Calu3 (cell line): ENCODE results near the gene KDM4B. TPM values are rescaled to one million over a fixed set of nuclear protein-coding genes. Genes with fewer than 3 reads are reported as not detected.

Source experiments
- BruUV-seq: library from RNA; stranded (reverse); fragments of 400-500 nt; replicated peaks from 2 replicates; lab custom pipeline; 2021; lab: Mats Ljungman, UMichigan
- CTCF ChIA-PET: fragments of 300-600 bp; sonication (Branson Sonifier 250); formaldehyde crosslinking; loops from one replicate; lab custom pipeline; 2022; ENCODE audit warnings: antibody characterized with exemption; lab: Charles Lee
- DNase-seq: peaks from one replicate; pipeline ENCODE4 v3.0.0; 2022
- H3K27ac Mint-ChIP-seq: one replicate; pipeline ENCODE4 v1.8.0; 2022; ENCODE audit warnings: mixed read lengths; ENCODE audit not compliant: unreplicated experiment
- H3K27me3 Mint-ChIP-seq: one replicate; pipeline ENCODE4 v1.8.0; 2022; ENCODE audit warnings: mixed read lengths; ENCODE audit not compliant: unreplicated experiment
- H3K36me3 Mint-ChIP-seq: one replicate; pipeline ENCODE4 v1.8.0; 2022; ENCODE audit warnings: mild to moderate bottlenecking, moderate library complexity, mixed read lengths; ENCODE audit not compliant: insufficient read depth, unreplicated experiment
- H3K4me1 Mint-ChIP-seq: one replicate; pipeline ENCODE4 v1.8.0; 2022; ENCODE audit warnings: mild to moderate bottlenecking, low read depth, mixed read lengths; ENCODE audit not compliant: unreplicated experiment
- H3K4me3 Mint-ChIP-seq: one replicate; pipeline ENCODE4 v1.8.0; 2022; ENCODE audit warnings: mild to moderate bottlenecking, low read depth, moderate library complexity, mixed read lengths; ENCODE audit not compliant: unreplicated experiment
- H3K9me3 Mint-ChIP-seq: one replicate; pipeline ENCODE4 v1.8.0; 2022; ENCODE audit warnings: low read depth, mixed read lengths; ENCODE audit not compliant: unreplicated experiment
- intact Hi-C: fragments of 100-400 bp; cut with micrococcal nuclease; formaldehyde crosslinking; loops from one replicate; pipeline ENCODE4 v1.10.0; 2022; ENCODE audit not compliant: unreplicated experiment
- total RNA-seq: library from RNA; stranded (reverse); gene quantifications from 2 replicates; pipeline ENCODE4 v1.2.3, GENCODE V29; 2022
- TF ChIP-seq, protein P1 (sequence below): fragments of 200-600 bp; IDR thresholded peaks from one replicate; pipeline ENCODE4 v1.8.0; 2022; ENCODE audit warnings: antibody characterized with exemption; ENCODE audit not compliant: unreplicated experiment

KDM4B gene
- total RNA-seq, 1 experiment from 2014 or later: 13.9 TPM

DNA sequence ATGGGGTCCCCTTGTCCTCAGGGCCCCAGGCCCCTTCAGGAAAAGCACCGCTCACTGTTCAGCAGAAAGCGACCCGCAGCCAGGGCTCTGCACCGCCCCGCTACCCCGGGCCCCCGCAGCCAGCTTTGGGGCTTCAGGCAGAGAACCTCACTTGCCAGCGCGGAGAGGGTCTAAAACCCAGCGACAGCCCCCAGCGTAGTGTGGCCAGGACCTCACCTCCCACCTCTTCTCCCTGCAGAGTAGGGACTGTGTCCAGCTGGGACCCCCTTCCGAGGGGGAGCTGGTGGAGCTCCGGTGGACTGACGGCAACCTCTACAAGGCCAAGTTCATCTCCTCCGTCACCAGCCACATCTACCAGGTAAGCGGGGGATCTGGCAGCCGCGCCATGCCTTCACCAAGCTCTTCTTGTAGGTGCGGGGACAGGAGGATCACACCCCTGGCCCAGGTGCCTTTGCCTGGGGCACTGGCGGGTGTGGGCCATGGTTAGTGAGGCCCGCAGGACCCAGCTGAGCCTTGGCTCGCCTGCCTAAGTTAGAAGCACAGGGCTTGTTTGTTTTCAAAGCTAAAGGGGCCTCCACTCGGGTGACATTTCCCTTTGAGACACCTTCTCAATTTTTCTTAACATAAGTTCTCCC lies 175.7 kb downstream of the KDM4B start:
- intact Hi-C loops: no loop called here
- no peaks in the 10 kb centered on the region for H3K9me3 Mint-ChIP-seq
- peaks cover 8% of the 10 kb centered on the region for H3K36me3 Mint-ChIP-seq
- TF ChIP-seq, protein P1, sequence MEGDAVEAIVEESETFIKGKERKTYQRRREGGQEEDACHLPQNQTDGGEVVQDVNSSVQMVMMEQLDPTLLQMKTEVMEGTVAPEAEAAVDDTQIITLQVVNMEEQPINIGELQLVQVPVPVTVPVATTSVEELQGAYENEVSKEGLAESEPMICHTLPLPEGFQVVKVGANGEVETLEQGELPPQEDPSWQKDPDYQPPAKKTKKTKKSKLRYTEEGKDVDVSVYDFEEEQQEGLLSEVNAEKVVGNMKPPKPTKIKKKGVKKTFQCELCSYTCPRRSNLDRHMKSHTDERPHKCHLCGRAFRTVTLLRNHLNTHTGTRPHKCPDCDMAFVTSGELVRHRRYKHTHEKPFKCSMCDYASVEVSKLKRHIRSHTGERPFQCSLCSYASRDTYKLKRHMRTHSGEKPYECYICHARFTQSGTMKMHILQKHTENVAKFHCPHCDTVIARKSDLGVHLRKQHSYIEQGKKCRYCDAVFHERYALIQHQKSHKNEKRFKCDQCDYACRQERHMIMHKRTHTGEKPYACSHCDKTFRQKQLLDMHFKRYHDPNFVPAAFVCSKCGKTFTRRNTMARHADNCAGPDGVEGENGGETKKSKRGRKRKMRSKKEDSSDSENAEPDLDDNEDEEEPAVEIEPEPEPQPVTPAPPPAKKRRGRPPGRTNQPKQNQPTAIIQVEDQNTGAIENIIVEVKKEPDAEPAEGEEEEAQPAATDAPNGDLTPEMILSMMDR: no peak
- no TSS peak for BruUV-seq
- CTCF ChIA-PET: interaction anchor here (0.6 kb wide), 1 partner anchor 574 kb away, joined by 3 read pairs; no protein-coding TSS in a partner anchor
- H3K4me3 Mint-ChIP-seq: no peak overlapping the region
- no peaks in the 10 kb centered on the region for H3K27me3 Mint-ChIP-seq
- no peak for DNase-seq
- H3K4me1 Mint-ChIP-seq: no peaks in the 10 kb centered on the region
- no peak overlapping the region for H3K27ac Mint-ChIP-seq

DNA sequence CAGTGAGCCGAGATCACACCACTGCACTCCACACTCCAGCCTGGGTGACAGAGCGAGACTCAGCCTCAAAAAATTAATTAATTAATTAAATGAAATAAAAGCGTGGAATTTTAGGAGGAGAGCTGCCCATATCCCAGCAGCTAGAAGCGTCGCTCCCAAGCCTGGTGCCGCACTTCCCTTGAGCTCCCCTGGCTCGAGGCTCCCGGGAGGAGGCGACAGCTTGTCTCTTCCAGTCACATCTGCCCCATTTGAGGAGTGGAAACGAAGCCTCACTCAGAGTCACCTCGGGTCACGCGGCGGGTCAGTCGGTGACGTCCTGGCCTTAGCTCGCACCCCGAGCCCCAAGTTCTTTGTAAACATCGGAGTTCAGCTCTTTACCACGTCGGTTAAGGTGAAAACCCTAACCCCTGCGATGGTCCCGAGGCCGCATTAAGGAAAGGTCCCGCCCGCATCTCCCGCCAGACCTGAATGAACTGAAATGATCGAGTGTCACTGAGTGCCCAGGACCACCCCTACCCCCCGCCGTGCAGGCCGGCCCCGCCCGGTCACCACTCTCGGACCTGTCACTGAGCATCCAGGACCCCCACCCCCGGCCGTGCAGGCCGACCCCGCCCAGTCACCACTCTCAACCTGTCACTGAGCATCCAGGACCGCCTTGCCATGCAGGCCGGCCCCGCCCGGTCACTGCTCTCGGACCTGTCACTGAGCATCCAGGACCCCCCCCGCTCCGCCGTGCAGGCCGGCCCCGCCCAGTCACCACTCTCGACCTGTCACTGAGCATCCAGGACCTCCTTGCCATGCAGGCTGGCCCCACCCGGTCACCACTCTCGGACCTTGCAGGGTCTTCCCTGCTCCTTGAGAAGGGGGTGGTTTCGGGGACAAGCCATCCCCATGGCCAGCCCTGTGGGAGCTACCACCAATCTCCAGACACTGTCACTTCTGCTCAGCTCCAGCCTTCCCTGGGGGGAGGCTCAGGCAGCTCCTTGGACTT lies 176.9 kb downstream of the KDM4B start:
- CTCF ChIA-PET: interaction anchor here (0.7 kb wide), 1 partner anchor 17 kb away, joined by 4 read pairs; no protein-coding TSS in a partner anchor
- Mint-ChIP-seq H3K9me3 (no peaks in the 10 kb centered on the region), H3K27me3 (no peaks in the 10 kb centered on the region), H3K27ac (no peak overlapping the region), H3K4me3 (no peak overlapping the region), H3K36me3 (peaks cover 8% of the 10 kb centered on the region), H3K4me1 (no peaks in the 10 kb centered on the region)
- intact Hi-C loops: no loop called here
- no peak for DNase-seq
- TF ChIP-seq, protein P1: no peak
- BruUV-seq: no TSS peak

DNA sequence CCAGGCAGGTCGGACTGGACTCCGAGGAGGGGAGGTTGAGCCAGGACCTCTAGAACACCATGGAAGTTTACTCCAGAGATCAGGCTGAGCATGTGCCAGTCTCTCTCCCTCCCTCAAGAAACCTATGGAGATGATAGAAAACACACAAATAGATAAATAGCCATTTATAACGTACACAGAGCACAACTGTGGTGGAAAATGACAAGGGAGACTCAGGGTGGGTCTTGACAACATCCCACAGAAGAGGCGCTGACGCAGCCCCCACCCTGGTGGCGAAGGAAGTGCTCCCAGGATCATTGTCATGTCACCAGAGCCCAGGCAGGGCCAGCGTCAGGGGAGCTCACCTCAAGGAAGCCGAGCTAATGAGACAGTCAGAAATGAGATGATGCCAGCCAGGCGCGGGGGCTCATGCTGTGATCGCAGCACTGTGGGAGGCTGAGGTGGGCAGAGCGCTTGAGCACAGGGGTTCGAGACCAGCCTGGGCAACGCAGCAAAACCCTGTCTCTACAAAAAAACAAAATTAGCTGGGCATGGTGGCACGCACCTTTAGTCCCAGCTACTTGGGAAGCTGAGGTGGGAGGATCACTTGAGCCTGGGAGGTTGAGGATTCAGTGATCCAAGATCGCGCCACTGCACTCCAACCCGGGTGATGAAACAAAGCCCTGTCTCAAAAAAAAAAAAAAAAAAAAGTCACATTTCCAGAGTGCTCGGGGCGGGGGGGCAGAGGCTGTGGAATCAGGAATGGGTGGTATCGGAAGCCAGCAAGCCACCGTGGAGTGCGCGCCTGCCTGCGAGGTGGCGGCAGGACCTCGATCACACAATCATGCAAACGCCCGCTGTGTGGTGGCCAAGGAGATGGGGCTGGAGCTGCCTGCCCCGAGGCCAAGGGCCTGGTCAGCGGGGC lies 178.4 kb downstream of the KDM4B start:
- no TSS peak for BruUV-seq
- CTCF ChIA-PET: interaction anchor here (0.7 kb wide), 1 partner anchor 240 kb away, joined by 3 read pairs; no protein-coding TSS in a partner anchor
- TF ChIP-seq, protein P1: no peak
- intact Hi-C loops: no loop called here
- no peak overlapping the region for H3K4me3 Mint-ChIP-seq
- H3K27ac Mint-ChIP-seq: no peak overlapping the region
- H3K4me1 Mint-ChIP-seq: no peaks in the 10 kb centered on the region
- DNase-seq: no peak
- no peaks in the 10 kb centered on the region for H3K27me3 Mint-ChIP-seq
- no peaks in the 10 kb centered on the region for H3K9me3 Mint-ChIP-seq
- H3K36me3 Mint-ChIP-seq: peaks cover 8% of the 10 kb centered on the region
